HEK293 (cell line): ENCODE measurements around the gene IL10RA.

Source experiments
- CTCF ChIA-PET: fragments of 350-600 bp; formaldehyde crosslinking; extraction: SDS; loops from one replicate; lab custom pipeline; 2021; ENCODE audit warnings: antibody characterized with exemption; lab: Yijun Ruan, JAX
- POLR2A ChIA-PET: fragments of 300-600 bp; formaldehyde crosslinking; extraction: SDS; loops from one replicate; lab custom pipeline; 2020; ENCODE audit warnings: antibody characterized with exemption, inconsistent platforms; lab: Yijun Ruan, JAX
- H3K27ac ChIP-seq: fragments of 200-500 bp; sonication (Bioruptor generic); 2 replicates; pipeline ENCODE4 v1.5.1; 2014; ENCODE audit warnings: low read depth, low read length, control low read depth, inconsistent platforms; ENCODE audit errors: extremely low read depth
- H3K36me3 ChIP-seq, 2 experiments: fragments of 200-500 bp in 1 of 2; sonication (Bioruptor generic) in 1 of 2; 1 replicate in 1 of 2; 2 replicates in 1 of 2; pipeline ENCODE4 v1.5.1; 2014 to 2017; ENCODE audit warnings: inconsistent platforms in 2 of 2, low read length in 2 of 2; ENCODE audit not compliant: control insufficient read depth in 2 of 2, insufficient read depth in 1 of 2
- H3K4me1 ChIP-seq: fragments of 200-500 bp; sonication (Bioruptor generic); 2 replicates; pipeline ENCODE4 v1.5.1; 2014; ENCODE audit warnings: mild to moderate bottlenecking, low read length, inconsistent platforms; ENCODE audit not compliant: control insufficient read depth, insufficient read depth
- H3K4me3 ChIP-seq: 2 replicates; pipeline ENCODE4 v1.5.1; 2011; ENCODE audit warnings: low read depth, mild to moderate bottlenecking, control low read depth, low read length, moderate library complexity
- H3K9me3 ChIP-seq: fragments of 200-500 bp; sonication (Bioruptor generic); 2 replicates; pipeline ENCODE4 v1.5.1; 2014; ENCODE audit warnings: low read depth, low read length, inconsistent platforms; ENCODE audit not compliant: control insufficient read depth, insufficient read depth
- KLF1 ChIP-seq: fragments of 450-650 bp; formaldehyde crosslinking; IDR thresholded peaks from 2 replicates; pipeline ENCODE4 v1.5.1; 2016; ENCODE audit warnings: missing biosample characterization, missing genetic modification characterization
- KLF10 ChIP-seq: fragments of 450-650 bp; IDR thresholded peaks from 2 replicates; pipeline ENCODE4 v1.5.1; 2018; ENCODE audit warnings: missing biosample characterization, mild to moderate bottlenecking, missing genetic modification characterization
- PRDM1 ChIP-seq: fragments of 450-650 bp; formaldehyde crosslinking; IDR thresholded peaks from 2 replicates; pipeline ENCODE4; 2016; ENCODE audit warnings: missing biosample characterization, missing genetic modification characterization
- ZNF10 ChIP-seq: fragments of 450-650 bp; formaldehyde crosslinking; IDR thresholded peaks from 2 replicates; pipeline ENCODE4 v1.5.1; 2017; ENCODE audit warnings: missing biosample characterization, missing genetic modification characterization
- ZNF133 ChIP-seq: fragments of 450-650 bp; formaldehyde crosslinking; IDR thresholded peaks from 2 replicates; pipeline ENCODE4 v1.5.1; 2016; ENCODE audit warnings: missing biosample characterization, missing genetic modification characterization
- ZNF140 ChIP-seq: fragments of 450-650 bp; formaldehyde crosslinking; IDR thresholded peaks from 2 replicates; pipeline ENCODE4 v1.5.1; 2016; ENCODE audit warnings: missing biosample characterization, missing genetic modification characterization
- ZNF148 ChIP-seq: fragments of 450-650 bp; formaldehyde crosslinking; IDR thresholded peaks from 2 replicates; pipeline ENCODE4 v1.5.0; 2017; ENCODE audit warnings: missing biosample characterization, missing genetic modification characterization, borderline replicate concordance
- ZNF174 ChIP-seq: fragments of 450-650 bp; formaldehyde crosslinking; IDR thresholded peaks from 2 replicates; pipeline ENCODE4 v1.5.0; 2017; ENCODE audit warnings: missing biosample characterization, mild to moderate bottlenecking, missing genetic modification characterization
- ZNF184 ChIP-seq: fragments of 450-650 bp; IDR thresholded peaks from 2 replicates; pipeline ENCODE4 v1.5.1; 2018; ENCODE audit warnings: missing biosample characterization, mild to moderate bottlenecking, missing genetic modification characterization
- ZNF19 ChIP-seq: fragments of 450-650 bp; formaldehyde crosslinking; IDR thresholded peaks from 2 replicates; pipeline ENCODE4; 2016; ENCODE audit warnings: missing biosample characterization, missing genetic modification characterization, low read depth
- ZNF214 ChIP-seq: fragments of 450-650 bp; formaldehyde crosslinking; IDR thresholded peaks from 2 replicates; pipeline ENCODE4 v1.5.1; 2017; ENCODE audit warnings: missing biosample characterization, mild to moderate bottlenecking, missing genetic modification characterization, borderline replicate concordance
- ZNF239 ChIP-seq: fragments of 450-650 bp; formaldehyde crosslinking; IDR thresholded peaks from 2 replicates; pipeline ENCODE4 v1.5.1; 2016; ENCODE audit warnings: missing biosample characterization, missing genetic modification characterization
- ZNF274 ChIP-seq, 2 experiments: fragments of 200-500 bp in 1 of 2; fragments of 450-650 bp in 1 of 2; sonication (Bioruptor generic) in 1 of 2; formaldehyde crosslinking in 1 of 2; IDR thresholded peaks; 2 replicates each; pipeline versions ENCODE4 v1.5.1 to v1.6.1; 2014 to 2016; ENCODE audit warnings: borderline replicate concordance in 1 of 2, inconsistent platforms in 1 of 2, low read length in 1 of 2, missing biosample characterization in 1 of 2, missing genetic modification characterization in 1 of 2
- ZNF433 ChIP-seq: fragments of 450-650 bp; formaldehyde crosslinking; IDR thresholded peaks from 2 replicates; pipeline ENCODE4 v1.5.1; 2016; ENCODE audit warnings: missing biosample characterization, missing genetic modification characterization, low read depth
- ZNF501 ChIP-seq: fragments of 450-650 bp; formaldehyde crosslinking; IDR thresholded peaks from 2 replicates; pipeline ENCODE4 v1.5.1; 2016; ENCODE audit warnings: missing biosample characterization, missing genetic modification characterization
- ZNF513 ChIP-seq: fragments of 450-650 bp; IDR thresholded peaks from 2 replicates; pipeline ENCODE4 v1.5.1; 2018; ENCODE audit warnings: missing biosample characterization, missing genetic modification characterization
- ZNF548 ChIP-seq: fragments of 450-650 bp; formaldehyde crosslinking; IDR thresholded peaks from 2 replicates; pipeline ENCODE4 v1.5.1; 2016; ENCODE audit warnings: missing biosample characterization, missing genetic modification characterization
- ZNF555 ChIP-seq: fragments of 450-650 bp; formaldehyde crosslinking; conservative IDR thresholded peaks from 2 replicates; pipeline ENCODE4 v1.5.1; 2017; ENCODE audit warnings: missing biosample characterization, mild to moderate bottlenecking, missing genetic modification characterization, inconsistent platforms
- ZNF600 ChIP-seq: fragments of 450-650 bp; formaldehyde crosslinking; IDR thresholded peaks from 2 replicates; pipeline ENCODE4 v1.5.1; 2016; ENCODE audit warnings: missing biosample characterization, missing genetic modification characterization
- ZSCAN18 ChIP-seq: fragments of 450-650 bp; formaldehyde crosslinking; IDR thresholded peaks from 2 replicates; pipeline ENCODE4 v1.5.1; 2016; ENCODE audit warnings: missing biosample characterization, missing genetic modification characterization
- TF ChIP-seq, protein P1 (sequence below): fragments of 450-650 bp; formaldehyde crosslinking; IDR thresholded peaks from 2 replicates; pipeline ENCODE4 v1.5.1; 2016; ENCODE audit warnings: missing biosample characterization, missing genetic modification characterization
- TF ChIP-seq, protein P2 (sequence below): fragments of 450-650 bp; formaldehyde crosslinking; IDR thresholded peaks from 2 replicates; pipeline ENCODE4 v1.5.1; 2016; ENCODE audit warnings: missing biosample characterization, missing genetic modification characterization, borderline replicate concordance

IL10RA gene

DNA sequence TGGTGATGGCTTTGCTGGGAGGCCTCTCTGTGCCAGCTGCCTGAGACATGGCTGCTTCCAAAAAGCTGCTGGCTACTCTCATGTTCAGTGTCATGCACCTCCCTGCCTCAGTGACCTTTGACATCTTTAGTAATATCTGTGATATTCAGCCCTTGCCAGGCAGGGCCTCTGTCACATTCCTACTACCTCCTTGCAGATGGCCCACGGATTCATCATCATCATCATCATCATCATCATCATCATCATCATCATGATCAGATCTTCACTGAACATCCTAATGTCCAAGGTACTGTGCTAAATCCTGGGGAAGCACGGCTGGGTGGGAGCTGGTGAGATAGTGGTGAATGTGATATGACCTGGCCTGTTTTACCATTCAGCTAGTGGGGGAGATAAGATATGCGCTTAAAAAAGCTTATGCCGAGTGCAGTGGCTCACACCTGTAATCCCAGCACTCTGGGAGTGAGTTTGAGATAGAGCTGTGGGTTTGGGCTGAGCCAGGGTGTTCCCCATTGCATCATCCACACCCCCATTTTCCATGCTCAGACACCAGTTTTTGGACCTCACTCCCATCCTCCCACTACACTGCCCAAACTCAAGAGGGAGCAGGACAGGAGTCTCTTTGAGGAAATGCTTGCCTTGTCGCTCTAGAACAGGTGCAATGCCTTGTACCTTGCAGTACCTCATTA is 39.9 kb upstream of the IL10RA start:
- Histone ChIP-seq H3K36me3 (no peaks in the 10 kb centered on the region), H3K9me3 (no peaks in the 10 kb centered on the region), H3K4me1 (no peaks in the 10 kb centered on the region), H3K27ac (no peak overlapping the region), H3K4me3 (no peak overlapping the region)
- POLR2A ChIA-PET, result interaction anchor here (0.7 to 1.8 kb wide), 3 partner anchors 39 to 127 kb away, joined by 4 read pairs; partner anchors contain the start of gene FXYD6
- CTCF ChIA-PET, result interaction anchor here (0.5 to 9.3 kb wide), 61 partner anchors 9 to 1211 kb away, joined by 3 to 223 read pairs (median 5); partner anchors contain the start of genes FXYD2, FXYD6 and TMPRSS13
- TF ChIP-seq, protein P1, sequence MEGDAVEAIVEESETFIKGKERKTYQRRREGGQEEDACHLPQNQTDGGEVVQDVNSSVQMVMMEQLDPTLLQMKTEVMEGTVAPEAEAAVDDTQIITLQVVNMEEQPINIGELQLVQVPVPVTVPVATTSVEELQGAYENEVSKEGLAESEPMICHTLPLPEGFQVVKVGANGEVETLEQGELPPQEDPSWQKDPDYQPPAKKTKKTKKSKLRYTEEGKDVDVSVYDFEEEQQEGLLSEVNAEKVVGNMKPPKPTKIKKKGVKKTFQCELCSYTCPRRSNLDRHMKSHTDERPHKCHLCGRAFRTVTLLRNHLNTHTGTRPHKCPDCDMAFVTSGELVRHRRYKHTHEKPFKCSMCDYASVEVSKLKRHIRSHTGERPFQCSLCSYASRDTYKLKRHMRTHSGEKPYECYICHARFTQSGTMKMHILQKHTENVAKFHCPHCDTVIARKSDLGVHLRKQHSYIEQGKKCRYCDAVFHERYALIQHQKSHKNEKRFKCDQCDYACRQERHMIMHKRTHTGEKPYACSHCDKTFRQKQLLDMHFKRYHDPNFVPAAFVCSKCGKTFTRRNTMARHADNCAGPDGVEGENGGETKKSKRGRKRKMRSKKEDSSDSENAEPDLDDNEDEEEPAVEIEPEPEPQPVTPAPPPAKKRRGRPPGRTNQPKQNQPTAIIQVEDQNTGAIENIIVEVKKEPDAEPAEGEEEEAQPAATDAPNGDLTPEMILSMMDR (tag by site-specific recombination), result no peak
- peak; percentile 94 for TF ChIP-seq ZNF513
- TF ChIP-seq, protein P2, sequence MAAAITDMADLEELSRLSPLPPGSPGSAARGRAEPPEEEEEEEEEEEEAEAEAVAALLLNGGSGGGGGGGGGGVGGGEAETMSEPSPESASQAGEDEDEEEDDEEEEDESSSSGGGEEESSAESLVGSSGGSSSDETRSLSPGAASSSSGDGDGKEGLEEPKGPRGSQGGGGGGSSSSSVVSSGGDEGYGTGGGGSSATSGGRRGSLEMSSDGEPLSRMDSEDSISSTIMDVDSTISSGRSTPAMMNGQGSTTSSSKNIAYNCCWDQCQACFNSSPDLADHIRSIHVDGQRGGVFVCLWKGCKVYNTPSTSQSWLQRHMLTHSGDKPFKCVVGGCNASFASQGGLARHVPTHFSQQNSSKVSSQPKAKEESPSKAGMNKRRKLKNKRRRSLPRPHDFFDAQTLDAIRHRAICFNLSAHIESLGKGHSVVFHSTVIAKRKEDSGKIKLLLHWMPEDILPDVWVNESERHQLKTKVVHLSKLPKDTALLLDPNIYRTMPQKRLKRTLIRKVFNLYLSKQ, result no peak

- CTCF ChIA-PET, result interaction anchor here (0.6 to 9.3 kb wide), 63 partner anchors 9 to 1211 kb away, joined by 3 to 223 read pairs (median 4); partner anchors contain the start of genes FXYD2, FXYD6 and TMPRSS13
- Histone ChIP-seq H3K36me3 (no peaks in the 10 kb centered on the region), H3K4me3 (no peak overlapping the region), H3K4me1 (no peaks in the 10 kb centered on the region), H3K27ac (no peak overlapping the region), H3K9me3 (no peaks in the 10 kb centered on the region)
- POLR2A ChIA-PET, result interaction anchor here (0.7 to 1.8 kb wide), 3 partner anchors 40 to 128 kb away, joined by 4 read pairs; partner anchors contain the start of gene FXYD6
- TF ChIP-seq KLF1 (tag by site-specific recombination) (no peak), ZNF10 (tag by site-specific recombination) (no peak), ZNF433 (tag by site-specific recombination) (no peak), ZNF501 (no peak), ZNF174 (tag by site-specific recombination) (no peak), ZNF239 (tag by site-specific recombination) (no peak), ZNF184 (tag by site-specific recombination) (no peak), ZNF133 (no peak), ZNF140 (tag by site-specific recombination) (no peak), ZNF555 (no peak), ZNF600 (tag by site-specific recombination) (no peak), ZNF548 (tag by site-specific recombination) (no peak), ZNF214 (tag by site-specific recombination) (no peak), ZNF148 (tag by site-specific recombination) (no peak), ZNF19 (tag by site-specific recombination) (no peak), ZNF274 (IDR thresholded peaks at IDR 0.05; ENCODE audit: low read length) (no peak), ZNF274 (tag by site-specific recombination; IDR thresholded peaks at IDR 0.05; ENCODE audit: borderline replicate concordance) (no peak), ZSCAN18 (no peak), KLF10 (tag by site-specific recombination) (no peak), PRDM1 (tag by site-specific recombination) (no peak)
Observed at GRCh38 chr11:117946842-117947526, 39.2 kb upstream of the IL10RA start.
